T-helper 1 cell treated with Interleukin-12 subunit alpha and Interleukin-12 subunit beta and Interleukin-4 antibody, amounts not matched to agents 30 ng/mL and 1 ng/mL, for 36 hours (primary cell): Measurements from ENCODE around the gene TOX2. TPM values are rescaled to one million over a fixed set of nuclear protein-coding genes. Genes with fewer than 3 reads are reported as not detected.

ENCODE experiments used
- intact Hi-C: fragments of 100-400 bp; cut with micrococcal nuclease; formaldehyde crosslinking; loops from one replicate; pipeline ENCODE4 v1.15.1; 2024
- total RNA-seq: library from RNA; stranded (reverse); gene quantifications from 2 replicates; pipeline ENCODE4 v1.2.3, GENCODE V29; 2022

TOX2 gene
- total RNA-seq, 1 donor from 2014 or later, result 16.0 TPM

- intact Hi-C loops, result loop anchor here (5.0 to 10.0 kb wide), 2 partner anchors 497 to 620 kb away; no protein-coding TSS in a partner anchor
Measured at GRCh38 chr20:44115181-44115580, 200.5 kb downstream of the TOX2 start.

GRCh38 chr20:44115762-44116644, 201.4 kb downstream of the TOX2 start:
- intact Hi-C loops, result loop anchor here (1.0 to 10.0 kb wide), 5 partner anchors 74 to 619 kb away; partner anchors contain the start of gene FITM2

GRCh38 chr20:44117296-44118184, 202.9 kb downstream of the TOX2 start:
- intact Hi-C loops, result loop anchor here (5.0 to 10.0 kb wide), 2 partner anchors 495 to 617 kb away; no protein-coding TSS in a partner anchor

- intact Hi-C loops, result loop anchor here (5.0 to 10.0 kb wide), 2 partner anchors 494 to 616 kb away; no protein-coding TSS in a partner anchor
Measured at GRCh38 chr20:44118185-44119033, 203.8 kb downstream of the TOX2 start.

Other genes starting within 250 kb of the TOX2 start
- 78.2 and 78.7 TPM in 2 replicates for gene MYBL2, start 247.7 kb upstream of the TOX2 start, total RNA-seq
- gene GTSF1L, start 187.8 kb upstream of the TOX2 start, total RNA-seq, result 0.71 TPM in 1 of 2 replicates, not detected in the other